Pancreas (tissue), 10 donors: ENCODE measurements around the gene CKAP4. TPM values are rescaled to one million over a fixed set of nuclear protein-coding genes. Genes with fewer than 3 reads are reported as not detected.

Source experiments
- ATAC-seq, 4 donors: fragments of 200-7000 bp; cut with Tn5 transposase; one replicate each; pipeline versions ENCODE4 v1.8.0 to v1.9.1; 2020; ENCODE audit warnings: mild to moderate bottlenecking in 4 of 4, moderate library complexity in 4 of 4
- DNase-seq, 6 donors: peaks; one replicate each; pipeline ENCODE4 v3.0.0-alpha.2; 2020
- FAIRE-seq: peaks from 2 replicates; lab custom pipeline; 2012; peaks lifted over from hg19 to GRCh38; lab: Jason Lieb, UNC
- H3K27ac ChIP-seq, 4 donors: fragments of 200-600 bp; sonication (generic); 1 replicate in 3 of 4; 2 replicates in 1 of 4; pipeline versions ENCODE4 v1.5.0 to v1.8.0; 2020
- H3K27me3 ChIP-seq, 4 donors: fragments of 200-600 bp; one replicate each; pipeline ENCODE4 v1.8.0; 2021
- H3K36me3 ChIP-seq, 3 donors: fragments of 200-600 bp; sonication (generic) in 1 of 3; one replicate each; pipeline versions ENCODE4 v1.5.0 to v1.8.0; 2020 to 2021
- H3K4me1 ChIP-seq, 3 donors: fragments of 200-600 bp; one replicate each; pipeline ENCODE4 v1.8.0; 2021
- H3K4me3 ChIP-seq, 4 donors: fragments of 200-600 bp; sonication (generic) in 2 of 4; one replicate each; pipeline versions ENCODE4 v1.5.0 to v1.8.0; 2020 to 2021
- H3K9me3 ChIP-seq, 4 donors: fragments of 200-600 bp; one replicate each; pipeline ENCODE4 v1.8.0; 2021
- WGBS, 2 donors: extraction: QIAGEN DNeasy Blood & Tissue Kit; methylation state at CpG; one replicate each; pipeline ENCODE4 v1.1.7; 2013; 5-methylcytosine and 5-hydroxymethylcytosine counted together
- intact Hi-C, 3 donors: fragments of 100-400 bp; cut with DNase I; formaldehyde crosslinking; loops; one replicate each; pipeline versions ENCODE4 v1.11.1 to v1.14.2; 2022
- polyA plus RNA-seq, 2 donors: library from polyadenylated mRNA; stranded (reverse); fragments of 200-250 nt; gene quantifications; one replicate each; pipeline ENCODE4 v1.2.3, GENCODE V29; 2013
- total RNA-seq, 6 donors: library from RNA; stranded (reverse); fragmentation: NEBNext Ultra II Directional in 4 of 6; extraction: Animal tissue kit (Norgen Biotek cat#: 25700) in 4 of 6; gene quantifications; one replicate each; pipeline versions ENCODE4 v1.2.1 to v1.2.4, GENCODE V29; 2021 to 2023
- TF ChIP-seq, protein P1 (sequence below), 4 donors: fragments of 200-600 bp; sonication (generic) in 3 of 4; IDR thresholded peaks; one replicate each; pipeline versions ENCODE4 v1.5.0 to v1.8.0; 2021; ENCODE audit warnings: antibody characterized with exemption in 4 of 4
- donor health status: healthy with polysubstance abuse.
- donor health status: DM: no; HTN: no; CAD: no; lungs with moderate emphysema.
- donor health status: DM: no; HTN: no; CAD: no.
- donor health status: control.
- donor health status: control.
- donor health status: Bipolar disorder and iron deficiency.
- donor health status: DM: yes; HTN: yes; CAD: no.
- donor health status: DM: no; HTN: no; CAD: no.
- donor health status: DM: no; HTN: no; CAD: no.
- donor health status: DM: yes; HTN: yes; CAD: no.

The CKAP4 gene
- total and polyA plus RNA-seq, 8 donors = 5.6 to 45.3 (median 24.6) TPM

DNA sequence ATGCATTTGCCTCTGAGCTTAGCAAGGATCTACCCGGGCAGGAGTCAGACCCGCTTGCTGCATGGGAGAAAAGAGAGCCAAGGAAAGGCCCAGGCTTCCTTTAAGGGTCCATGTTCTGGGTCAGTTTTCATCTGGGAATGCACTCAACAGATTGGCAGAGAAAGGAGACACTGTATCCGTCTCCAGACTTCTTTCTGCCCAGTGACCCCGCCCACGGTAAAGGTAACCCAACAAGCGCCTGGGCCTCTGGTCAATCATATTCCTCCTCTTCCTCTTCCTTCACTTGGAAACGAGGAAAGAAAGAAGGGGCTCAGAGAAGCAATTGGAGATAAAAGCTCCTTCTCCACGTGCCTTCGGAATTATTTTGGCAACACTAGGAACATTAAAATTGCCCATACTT lies 27.6 kb upstream of the CKAP4 start:
- DNase-seq = no peak
- Histone ChIP-seq H3K9me3 (no peaks in the 10 kb centered on the region), H3K27ac (peak overlapping the region in 3 of 4 donors; percentile 88 to 96 (median 95)), H3K27me3 (no peaks in the 10 kb centered on the region), H3K4me3 (no peak overlapping the region), H3K36me3 (no peaks in the 10 kb centered on the region), H3K4me1 (peaks cover 33 to 59% (median 43%) of the 10 kb centered on the region in 3 donors)
- ATAC-seq = peak; percentile 15 to 32 (median 21)
- intact Hi-C loops = no loop called here
- 48 to 52% methylated on average over 9 of the region's 9 CpGs for WGBS, 2 donors
- TF ChIP-seq, protein P1, sequence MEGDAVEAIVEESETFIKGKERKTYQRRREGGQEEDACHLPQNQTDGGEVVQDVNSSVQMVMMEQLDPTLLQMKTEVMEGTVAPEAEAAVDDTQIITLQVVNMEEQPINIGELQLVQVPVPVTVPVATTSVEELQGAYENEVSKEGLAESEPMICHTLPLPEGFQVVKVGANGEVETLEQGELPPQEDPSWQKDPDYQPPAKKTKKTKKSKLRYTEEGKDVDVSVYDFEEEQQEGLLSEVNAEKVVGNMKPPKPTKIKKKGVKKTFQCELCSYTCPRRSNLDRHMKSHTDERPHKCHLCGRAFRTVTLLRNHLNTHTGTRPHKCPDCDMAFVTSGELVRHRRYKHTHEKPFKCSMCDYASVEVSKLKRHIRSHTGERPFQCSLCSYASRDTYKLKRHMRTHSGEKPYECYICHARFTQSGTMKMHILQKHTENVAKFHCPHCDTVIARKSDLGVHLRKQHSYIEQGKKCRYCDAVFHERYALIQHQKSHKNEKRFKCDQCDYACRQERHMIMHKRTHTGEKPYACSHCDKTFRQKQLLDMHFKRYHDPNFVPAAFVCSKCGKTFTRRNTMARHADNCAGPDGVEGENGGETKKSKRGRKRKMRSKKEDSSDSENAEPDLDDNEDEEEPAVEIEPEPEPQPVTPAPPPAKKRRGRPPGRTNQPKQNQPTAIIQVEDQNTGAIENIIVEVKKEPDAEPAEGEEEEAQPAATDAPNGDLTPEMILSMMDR (IDR thresholded peaks at IDR 0.05) = no peak
- no peak for FAIRE-seq

DNA sequence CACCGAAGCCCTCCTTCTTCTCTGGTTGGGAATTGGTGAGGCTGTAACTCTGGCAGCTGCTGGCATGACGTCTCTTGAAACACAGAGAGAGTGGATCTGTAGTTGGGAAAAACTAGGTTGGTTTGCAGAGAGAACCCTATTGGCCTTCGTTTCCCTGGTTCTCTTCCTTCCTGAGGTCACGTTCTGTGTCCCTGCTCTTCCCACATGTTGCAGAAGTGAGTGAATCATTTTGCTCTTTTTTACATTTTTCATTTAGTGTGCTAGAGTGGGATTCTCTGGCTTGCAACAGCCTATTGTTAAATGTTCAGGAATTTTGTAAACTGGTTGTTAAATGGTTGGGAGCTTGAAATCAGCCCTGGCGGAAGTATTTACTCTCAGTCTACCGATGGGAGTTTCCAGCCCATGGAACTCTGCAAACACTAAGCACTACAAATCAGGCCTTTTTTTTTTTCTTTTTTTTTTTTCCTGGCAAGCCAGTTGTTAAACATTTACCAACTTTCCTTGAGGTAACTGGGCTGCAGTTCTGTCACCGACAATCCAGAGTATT lies 26.8 kb upstream of the CKAP4 start:
- FAIRE-seq = no peak
- intact Hi-C loops = no loop called here

DNA sequence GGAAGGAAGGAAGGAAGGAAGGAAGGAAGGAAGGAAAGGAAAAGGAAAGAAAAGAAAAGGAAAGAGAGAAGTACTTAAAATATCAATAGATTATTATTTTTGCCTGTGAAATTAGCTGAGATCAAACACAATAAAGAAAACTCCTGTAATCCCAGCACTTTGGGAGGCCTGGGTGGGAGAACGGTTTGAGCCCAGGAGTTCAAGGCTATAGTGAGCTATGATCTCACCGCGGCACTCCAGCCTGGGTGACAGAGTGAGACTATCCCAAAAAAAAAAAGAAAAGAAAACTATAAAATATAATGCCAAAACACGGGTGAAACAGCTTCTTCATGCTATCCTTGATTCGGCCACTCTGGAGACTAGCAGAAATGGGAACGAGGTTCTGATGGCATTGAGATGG lies 26.2 kb upstream of the CKAP4 start:
- intact Hi-C loops = no loop called here
- no peak for FAIRE-seq
- DNase-seq = no peak
- H3K4me1 ChIP-seq = peaks cover 33 to 59% (median 43%) of the 10 kb centered on the region in 3 donors
- peak overlapping the region in 1 of 4 donors; percentile 5 for H3K4me3 ChIP-seq
- H3K9me3 ChIP-seq = no peaks in the 10 kb centered on the region
- TF ChIP-seq, protein P1 (IDR thresholded peaks at IDR 0.05) = no peak
- ATAC-seq = peak; percentile 29 to 45 (median 32)
- H3K36me3 ChIP-seq = no peaks in the 10 kb centered on the region
- H3K27me3 ChIP-seq = no peaks in the 10 kb centered on the region
- peak overlapping the region; percentile 64 to 96 (median 92) for H3K27ac ChIP-seq
- WGBS, 2 donors = 50 to 63% methylated on average over 6 of the region's 6 CpGs

More for the DNA sequence above, 26.8 kb upstream of the CKAP4 start:
- H3K36me3 ChIP-seq = no peaks in the 10 kb centered on the region
- H3K27me3 ChIP-seq = no peaks in the 10 kb centered on the region
- WGBS, 2 donors = 11 to 16% methylated on average over 7 of the region's 7 CpGs
- ATAC-seq = peak; percentile 87 to 94 (median 90)
- TF ChIP-seq, protein P1 (IDR thresholded peaks at IDR 0.05) = no peak
- no peaks in the 10 kb centered on the region for H3K9me3 ChIP-seq
- peaks cover 33 to 59% (median 43%) of the 10 kb centered on the region in 3 donors for H3K4me1 ChIP-seq
- peak in 3 of 6 donors; percentile 25 to 73 (median 64) for DNase-seq
- H3K4me3 ChIP-seq = peak overlapping the region in 1 of 4 donors; percentile 5
- peak overlapping the region; percentile 64 to 96 (median 92) for H3K27ac ChIP-seq

DNA sequence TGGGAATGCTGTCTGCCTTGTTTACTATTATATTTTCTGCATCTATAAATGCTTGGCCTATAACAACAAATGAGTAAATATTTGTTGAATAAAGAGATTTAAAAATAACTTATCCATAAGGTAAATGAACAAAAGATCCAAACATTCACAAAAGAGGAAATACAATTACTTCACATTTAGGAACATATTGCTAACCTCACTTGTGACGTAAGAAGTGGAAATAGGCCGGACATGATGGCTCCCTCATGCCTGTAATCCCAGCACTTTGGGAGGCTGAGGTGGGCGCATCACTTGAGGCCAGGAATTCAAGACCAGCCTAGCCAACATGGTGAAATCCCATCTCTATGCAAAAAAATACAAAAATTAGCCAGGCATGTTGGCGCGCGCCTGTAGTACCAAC lies 25.7 kb upstream of the CKAP4 start:
- FAIRE-seq (no peak), DNase-seq (no peak), ATAC-seq (no peak)
- H3K4me3 ChIP-seq = no peak overlapping the region
- no peaks in the 10 kb centered on the region for H3K9me3 ChIP-seq
- peaks cover 33 to 59% (median 43%) of the 10 kb centered on the region in 3 donors for H3K4me1 ChIP-seq
- no peaks in the 10 kb centered on the region for H3K27me3 ChIP-seq
- WGBS, 2 donors = 96 to 99% methylated on average over 6 of the region's 6 CpGs
- intact Hi-C loops = no loop called here
- H3K36me3 ChIP-seq = no peaks in the 10 kb centered on the region
- peak overlapping the region; percentile 64 to 96 (median 92) for H3K27ac ChIP-seq
- TF ChIP-seq, protein P1 (IDR thresholded peaks at IDR 0.05) = no peak
